Measurements from ENCODE around the gene SEC14L2. TPM values are rescaled to one million over a fixed set of nuclear protein-coding genes. Genes with fewer than 3 reads are reported as not detected.
"Not testable (repeated sequence)": the region's sequence is repeated elsewhere in the genome, so short reads cannot be mapped to it uniquely, and the experiment has no call there.

Gene SEC14L2
- polyA plus RNA-seq, 2 of the 4 experiments (the other 2 are of a cell fraction), result 12.8 to 15.2 TPM

DNA sequence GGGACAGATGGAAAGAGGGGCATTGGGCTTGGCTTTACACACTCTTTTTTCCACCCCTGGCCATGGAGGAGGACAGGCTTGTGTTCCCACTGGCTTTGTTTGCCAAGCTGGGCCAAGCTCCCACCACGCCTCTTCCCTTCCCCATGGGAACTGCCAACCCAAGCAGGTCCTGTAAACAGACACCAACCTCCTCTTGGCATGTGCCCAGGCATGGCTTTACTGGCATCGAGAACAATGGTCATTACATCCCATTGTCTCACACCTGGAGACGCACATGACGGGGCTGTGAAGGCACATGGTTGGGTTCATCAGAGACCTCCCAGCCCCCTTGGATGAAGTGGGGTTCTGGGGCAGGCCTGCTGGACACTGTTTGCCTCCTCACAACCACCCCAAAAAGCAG is 63.3 kb downstream of the SEC14L2 start:
- Histone ChIP-seq H3K4me1 (no peaks in the 10 kb centered on the region), H3K27ac (no peak overlapping the region), H3K4me3 (no peak overlapping the region), H3K4me2 (no peak overlapping the region), H3K9me3 (no peaks in the 10 kb centered on the region)
- ATAC-seq (no peak), FAIRE-seq (no peak), DNase-seq (ENCODE audit: low read depth in 1 of 2, low spot score in 1 of 2) (peak in 1 of 2 experiments; percentile 40)
- POLR2A ChIA-PET, result no interaction called here
- CTCF ChIA-PET, result interaction anchor here (1.4 kb wide), 1 partner anchor 14 kb away, joined by 4 read pairs; no protein-coding TSS in a partner anchor
- WGBS (ENCODE audit: missing lambda C conversion rate), result 82% methylated on average over 1 of the region's 4 CpGs
- no peak for TF ChIP-seq ZFP36 (IDR thresholded peaks at IDR 0.05; ENCODE audit: borderline replicate concordance, partially characterized antibody)
- TF ChIP-seq RCOR1 (IDR thresholded peaks at IDR 0.05; ENCODE audit: low read depth, low read length), result no peak
- no peak for TF ChIP-seq RAD21 (conservative IDR thresholded peaks at IDR 0.05 in 1 of 2, IDR thresholded peaks at IDR 0.05 in 1 of 2)
- TF ChIP-seq TFCP2L1 (CRISPR knock-in tag; IDR thresholded peaks at IDR 0.05), result no peak
- no peak for TF ChIP-seq ZNF302 (CRISPR knock-in tag; IDR thresholded peaks at IDR 0.05)
- TF ChIP-seq HOXA7 (CRISPR knock-in tag; IDR thresholded peaks at IDR 0.05), result no peak
- no peak for TF ChIP-seq ZSCAN20 (CRISPR knock-in tag; IDR thresholded peaks at IDR 0.05)
- no peak for TF ChIP-seq MAFK (IDR thresholded peaks at IDR 0.05; ENCODE audit: partially characterized antibody)
- no peak for TF ChIP-seq JUNB (IDR thresholded peaks at IDR 0.05)

DNA sequence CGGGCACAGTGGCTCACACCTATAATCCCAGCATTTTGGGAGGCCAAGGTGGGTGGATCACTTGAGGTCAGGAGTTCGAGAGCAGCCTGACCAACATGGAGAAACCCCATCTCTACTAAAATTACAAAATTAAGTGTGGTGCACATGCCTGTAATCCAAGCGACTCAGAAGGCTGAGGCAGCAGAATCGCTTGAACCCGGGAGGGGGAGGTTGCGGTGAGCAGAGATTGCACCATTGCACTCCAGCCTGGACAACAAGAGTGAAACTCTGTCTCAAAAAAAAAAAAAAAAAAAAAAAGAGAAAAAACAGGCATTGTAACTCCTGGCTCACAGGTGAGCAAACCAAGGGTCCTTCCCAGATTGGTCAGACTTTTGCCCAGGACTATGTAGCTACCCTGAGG is 63.7 kb downstream of the SEC14L2 start:
- POLR2A ChIA-PET; H3K27ac ChIP-seq; H3K4me1 ChIP-seq; ATAC-seq; FAIRE-seq; CTCF ChIA-PET; DNase-seq (ENCODE audit: low read depth in 1 of 2, low spot score in 1 of 2); H3K9me3 ChIP-seq; H3K4me2 ChIP-seq; H3K4me3 ChIP-seq: not testable (repeated sequence)
- 26% methylated on average over 4 of the region's 6 CpGs for WGBS (ENCODE audit: missing lambda C conversion rate)

DNA sequence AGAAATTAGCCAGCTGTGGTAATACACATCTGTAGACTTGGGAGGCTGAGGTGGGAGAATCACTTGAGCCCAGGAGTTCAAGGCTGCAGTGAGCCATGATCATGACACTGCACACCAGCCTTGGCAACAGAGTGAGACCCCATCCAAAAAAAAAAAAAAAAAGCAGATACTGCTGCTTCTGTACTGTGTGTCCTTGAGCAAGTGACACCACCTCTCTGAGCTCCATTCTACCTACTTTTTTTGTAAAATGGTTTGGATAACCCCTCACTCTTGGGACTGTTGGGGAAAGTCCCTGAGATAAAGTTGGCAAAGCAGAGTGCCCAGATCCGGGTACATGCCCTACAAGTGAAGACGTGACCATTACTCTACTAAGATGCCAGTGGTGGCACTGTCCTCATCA is 72.3 kb downstream of the SEC14L2 start:
- TF ChIP-seq PHF8 (IDR thresholded peaks at IDR 0.05; ENCODE audit: borderline replicate concordance, low read depth) (no peak), NPAS2 (CRISPR knock-in tag; IDR thresholded peaks at IDR 0.05; ENCODE audit: borderline replicate concordance) (no peak), POLR2AphosphoS2 (conservative IDR thresholded peaks at IDR 0.05; ENCODE audit: low read length) (no peak), ZSCAN20 (CRISPR knock-in tag; IDR thresholded peaks at IDR 0.05) (no peak), CHD2 (IDR thresholded peaks at IDR 0.05; ENCODE audit: low read length, partially characterized antibody) (no peak), HOXB13 (CRISPR knock-in tag; IDR thresholded peaks at IDR 0.05; ENCODE audit: low read depth) (no peak), KDM5A (IDR thresholded peaks at IDR 0.05) (no peak), TFCP2L1 (CRISPR knock-in tag; IDR thresholded peaks at IDR 0.05) (no peak), ZC3H11A (IDR thresholded peaks at IDR 0.05) (no peak), POLR2A (IDR thresholded peaks at IDR 0.05; ENCODE audit: low read length) (no peak)
- TF ChIP-seq, protein P1, sequence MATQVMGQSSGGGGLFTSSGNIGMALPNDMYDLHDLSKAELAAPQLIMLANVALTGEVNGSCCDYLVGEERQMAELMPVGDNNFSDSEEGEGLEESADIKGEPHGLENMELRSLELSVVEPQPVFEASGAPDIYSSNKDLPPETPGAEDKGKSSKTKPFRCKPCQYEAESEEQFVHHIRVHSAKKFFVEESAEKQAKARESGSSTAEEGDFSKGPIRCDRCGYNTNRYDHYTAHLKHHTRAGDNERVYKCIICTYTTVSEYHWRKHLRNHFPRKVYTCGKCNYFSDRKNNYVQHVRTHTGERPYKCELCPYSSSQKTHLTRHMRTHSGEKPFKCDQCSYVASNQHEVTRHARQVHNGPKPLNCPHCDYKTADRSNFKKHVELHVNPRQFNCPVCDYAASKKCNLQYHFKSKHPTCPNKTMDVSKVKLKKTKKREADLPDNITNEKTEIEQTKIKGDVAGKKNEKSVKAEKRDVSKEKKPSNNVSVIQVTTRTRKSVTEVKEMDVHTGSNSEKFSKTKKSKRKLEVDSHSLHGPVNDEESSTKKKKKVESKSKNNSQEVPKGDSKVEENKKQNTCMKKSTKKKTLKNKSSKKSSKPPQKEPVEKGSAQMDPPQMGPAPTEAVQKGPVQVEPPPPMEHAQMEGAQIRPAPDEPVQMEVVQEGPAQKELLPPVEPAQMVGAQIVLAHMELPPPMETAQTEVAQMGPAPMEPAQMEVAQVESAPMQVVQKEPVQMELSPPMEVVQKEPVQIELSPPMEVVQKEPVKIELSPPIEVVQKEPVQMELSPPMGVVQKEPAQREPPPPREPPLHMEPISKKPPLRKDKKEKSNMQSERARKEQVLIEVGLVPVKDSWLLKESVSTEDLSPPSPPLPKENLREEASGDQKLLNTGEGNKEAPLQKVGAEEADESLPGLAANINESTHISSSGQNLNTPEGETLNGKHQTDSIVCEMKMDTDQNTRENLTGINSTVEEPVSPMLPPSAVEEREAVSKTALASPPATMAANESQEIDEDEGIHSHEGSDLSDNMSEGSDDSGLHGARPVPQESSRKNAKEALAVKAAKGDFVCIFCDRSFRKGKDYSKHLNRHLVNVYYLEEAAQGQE (IDR thresholded peaks at IDR 0.05), result no peak
- TF ChIP-seq, protein P2, sequence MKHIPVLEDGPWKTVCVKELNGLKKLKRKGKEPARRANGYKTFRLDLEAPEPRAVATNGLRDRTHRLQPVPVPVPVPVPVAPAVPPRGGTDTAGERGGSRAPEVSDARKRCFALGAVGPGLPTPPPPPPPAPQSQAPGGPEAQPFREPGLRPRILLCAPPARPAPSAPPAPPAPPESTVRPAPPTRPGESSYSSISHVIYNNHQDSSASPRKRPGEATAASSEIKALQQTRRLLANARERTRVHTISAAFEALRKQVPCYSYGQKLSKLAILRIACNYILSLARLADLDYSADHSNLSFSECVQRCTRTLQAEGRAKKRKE (CRISPR knock-in tag; IDR thresholded peaks at IDR 0.05; ENCODE audit: low read depth), result no peak
- TF ChIP-seq, protein P3, sequence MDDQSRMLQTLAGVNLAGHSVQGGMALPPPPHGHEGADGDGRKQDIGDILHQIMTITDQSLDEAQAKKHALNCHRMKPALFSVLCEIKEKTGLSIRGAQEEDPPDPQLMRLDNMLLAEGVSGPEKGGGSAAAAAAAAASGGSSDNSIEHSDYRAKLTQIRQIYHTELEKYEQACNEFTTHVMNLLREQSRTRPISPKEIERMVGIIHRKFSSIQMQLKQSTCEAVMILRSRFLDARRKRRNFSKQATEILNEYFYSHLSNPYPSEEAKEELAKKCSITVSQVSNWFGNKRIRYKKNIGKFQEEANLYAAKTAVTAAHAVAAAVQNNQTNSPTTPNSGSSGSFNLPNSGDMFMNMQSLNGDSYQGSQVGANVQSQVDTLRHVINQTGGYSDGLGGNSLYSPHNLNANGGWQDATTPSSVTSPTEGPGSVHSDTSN (IDR thresholded peaks at IDR 0.05), result no peak
- 64% methylated on average over 2 of the region's 2 CpGs for WGBS (ENCODE audit: missing lambda C conversion rate)
- FAIRE-seq (no peak), ATAC-seq (no peak), DNase-seq (ENCODE audit: low read depth in 1 of 2, low spot score in 1 of 2) (no peak)
- Histone ChIP-seq H3K4me2 (no peak overlapping the region), H3K9me3 (no peaks in the 10 kb centered on the region), H3K4me3 (no peak overlapping the region), H3K4me1 (no peaks in the 10 kb centered on the region), H3K27ac (no peak overlapping the region)
- ChIA-PET CTCF (interaction anchor here (0.8 to 1.5 kb wide), 3 partner anchors 10 to 23 kb away, joined by 3 to 5 read pairs (median 3); no protein-coding TSS in a partner anchor), POLR2A (interaction anchor here (0.7 kb wide), 1 partner anchor 871 kb away, joined by 7 read pairs; no protein-coding TSS in a partner anchor)
